ENCODE results near the gene CLUH. TPM values are rescaled to one million over a fixed set of nuclear protein-coding genes. Genes with fewer than 3 reads are reported as not detected.

CLUH gene
- total RNA-seq, 1 donor from 2014 or later: 6.8 TPM

DNA sequence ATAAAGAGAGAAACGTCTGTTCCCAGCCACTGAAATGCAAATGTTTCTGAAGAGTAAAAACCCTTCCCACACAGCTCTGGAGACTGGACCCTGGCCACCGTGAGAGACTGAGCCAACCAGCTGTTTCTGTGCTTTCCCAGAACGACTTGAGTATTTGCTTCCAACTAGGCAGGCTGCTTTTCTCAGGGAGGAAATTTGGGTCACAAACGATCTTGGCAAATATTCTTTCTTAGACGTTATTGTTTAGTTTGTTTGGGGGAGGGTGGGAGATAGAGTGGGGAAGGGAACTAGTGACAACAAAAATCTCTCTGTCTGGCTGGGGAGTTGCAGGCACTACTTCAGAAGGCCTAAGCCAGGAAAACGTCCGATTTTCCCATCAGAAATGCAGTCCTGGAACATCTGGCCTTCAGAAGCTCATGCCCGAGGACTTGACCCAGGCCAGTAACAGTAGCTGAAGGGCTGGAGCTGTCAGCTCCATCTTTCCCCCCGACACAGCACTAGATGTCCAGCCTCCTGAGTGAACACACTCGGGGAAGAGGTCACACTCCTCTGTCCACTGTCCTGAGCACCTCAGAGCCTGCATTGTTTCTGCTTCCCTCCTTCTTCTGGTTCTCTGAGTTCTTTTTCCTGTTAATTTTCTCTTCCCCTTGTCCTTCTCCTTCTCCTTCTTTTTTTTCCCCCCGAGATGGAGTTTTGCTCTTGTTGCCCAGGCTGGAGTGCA is 33.9 kb upstream of the CLUH start:
- no peaks in the 10 kb centered on the region for H3K36me3 ChIP-seq
- no peaks in the 10 kb centered on the region for H3K79me2 ChIP-seq (ENCODE audit: low read depth)
- no peak for DNase-seq (ENCODE audit: low spot score)
- no peak overlapping the region for H3K4me3 Mint-ChIP-seq
- H3K4me2 ChIP-seq: no peak overlapping the region
- no peak overlapping the region for H3K9ac ChIP-seq
- H3K9me3 ChIP-seq (ENCODE audit: low read depth): no peaks in the 10 kb centered on the region
- peaks cover 7% of the 10 kb centered on the region for H3F3A ChIP-seq (ENCODE audit: low read depth)
- H3K36me3 Mint-ChIP-seq: no peaks in the 10 kb centered on the region
- no peaks in the 10 kb centered on the region for H3K4me1 ChIP-seq
- H3K9me3 Mint-ChIP-seq: no peaks in the 10 kb centered on the region
- H3K27me3 Mint-ChIP-seq (ENCODE audit: insufficient read depth, low read depth): peaks cover 44% of the 10 kb centered on the region
- H3K4me3 ChIP-seq: no peak overlapping the region
- peaks cover 16% of the 10 kb centered on the region for H4K20me1 ChIP-seq (ENCODE audit: low read depth)
- peaks cover 2% of the 10 kb centered on the region for H3K4me1 Mint-ChIP-seq
- no peak overlapping the region for H3K27ac Mint-ChIP-seq
- peaks cover 26% of the 10 kb centered on the region for H3K27me3 ChIP-seq
- no peak overlapping the region for H2AFZ ChIP-seq (replicated peaks)
- TF ChIP-seq EZH2phosphoT487 (IDR thresholded peaks at IDR 0.05) (no peak), EZH2 (IDR thresholded peaks at IDR 0.05) (no peak)
- TF ChIP-seq, protein P1, sequence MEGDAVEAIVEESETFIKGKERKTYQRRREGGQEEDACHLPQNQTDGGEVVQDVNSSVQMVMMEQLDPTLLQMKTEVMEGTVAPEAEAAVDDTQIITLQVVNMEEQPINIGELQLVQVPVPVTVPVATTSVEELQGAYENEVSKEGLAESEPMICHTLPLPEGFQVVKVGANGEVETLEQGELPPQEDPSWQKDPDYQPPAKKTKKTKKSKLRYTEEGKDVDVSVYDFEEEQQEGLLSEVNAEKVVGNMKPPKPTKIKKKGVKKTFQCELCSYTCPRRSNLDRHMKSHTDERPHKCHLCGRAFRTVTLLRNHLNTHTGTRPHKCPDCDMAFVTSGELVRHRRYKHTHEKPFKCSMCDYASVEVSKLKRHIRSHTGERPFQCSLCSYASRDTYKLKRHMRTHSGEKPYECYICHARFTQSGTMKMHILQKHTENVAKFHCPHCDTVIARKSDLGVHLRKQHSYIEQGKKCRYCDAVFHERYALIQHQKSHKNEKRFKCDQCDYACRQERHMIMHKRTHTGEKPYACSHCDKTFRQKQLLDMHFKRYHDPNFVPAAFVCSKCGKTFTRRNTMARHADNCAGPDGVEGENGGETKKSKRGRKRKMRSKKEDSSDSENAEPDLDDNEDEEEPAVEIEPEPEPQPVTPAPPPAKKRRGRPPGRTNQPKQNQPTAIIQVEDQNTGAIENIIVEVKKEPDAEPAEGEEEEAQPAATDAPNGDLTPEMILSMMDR (IDR thresholded peaks at IDR 0.05): no peak
- no peak overlapping the region for H3K27ac ChIP-seq

DNA sequence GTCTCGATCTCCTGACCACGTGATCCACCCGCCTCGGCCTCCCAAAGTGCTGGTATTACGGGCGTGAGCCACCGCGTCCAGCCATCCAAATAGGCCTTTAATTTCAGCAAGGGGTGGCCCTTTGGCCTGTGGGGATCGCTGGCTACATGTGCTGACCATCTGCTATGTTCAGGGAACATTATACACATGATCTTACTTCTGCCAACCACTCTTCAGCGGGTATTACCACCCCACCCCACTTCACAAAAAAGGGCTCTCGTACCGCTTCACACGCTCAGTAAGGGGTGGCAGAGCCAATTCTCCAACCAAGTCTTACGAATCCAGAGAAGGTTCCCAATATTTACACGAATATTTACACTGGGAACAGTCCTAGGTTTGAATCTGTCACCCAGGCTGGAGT is 26.1 kb upstream of the CLUH start:
- H3K4me2 ChIP-seq: no peak overlapping the region
- H3K79me2 ChIP-seq (ENCODE audit: low read depth): no peaks in the 10 kb centered on the region
- TF ChIP-seq, protein P1 (IDR thresholded peaks at IDR 0.05): no peak
- TF ChIP-seq EZH2 (IDR thresholded peaks at IDR 0.05) (no peak), EZH2phosphoT487 (IDR thresholded peaks at IDR 0.05) (no peak)
- Mint-ChIP-seq H3K4me3 (no peak overlapping the region), H3K27ac (no peak overlapping the region), H3K9me3 (no peaks in the 10 kb centered on the region), H3K27me3 (ENCODE audit: insufficient read depth, low read depth) (peaks cover 8% of the 10 kb centered on the region), H3K4me1 (peaks cover 2% of the 10 kb centered on the region), H3K36me3 (no peaks in the 10 kb centered on the region)
- no peaks in the 10 kb centered on the region for H3K27me3 ChIP-seq
- no peaks in the 10 kb centered on the region for H3K4me1 ChIP-seq
- no peak overlapping the region for H2AFZ ChIP-seq (replicated peaks)
- H3K4me3 ChIP-seq: no peak overlapping the region
- H3K27ac ChIP-seq: no peak overlapping the region
- no peaks in the 10 kb centered on the region for H4K20me1 ChIP-seq (ENCODE audit: low read depth)
- DNase-seq (ENCODE audit: low spot score): no peak
- H3K36me3 ChIP-seq: no peaks in the 10 kb centered on the region
- H3K9ac ChIP-seq: no peak overlapping the region
- H3F3A ChIP-seq (ENCODE audit: low read depth): no peaks in the 10 kb centered on the region
- no peaks in the 10 kb centered on the region for H3K9me3 ChIP-seq (ENCODE audit: low read depth)

DNA sequence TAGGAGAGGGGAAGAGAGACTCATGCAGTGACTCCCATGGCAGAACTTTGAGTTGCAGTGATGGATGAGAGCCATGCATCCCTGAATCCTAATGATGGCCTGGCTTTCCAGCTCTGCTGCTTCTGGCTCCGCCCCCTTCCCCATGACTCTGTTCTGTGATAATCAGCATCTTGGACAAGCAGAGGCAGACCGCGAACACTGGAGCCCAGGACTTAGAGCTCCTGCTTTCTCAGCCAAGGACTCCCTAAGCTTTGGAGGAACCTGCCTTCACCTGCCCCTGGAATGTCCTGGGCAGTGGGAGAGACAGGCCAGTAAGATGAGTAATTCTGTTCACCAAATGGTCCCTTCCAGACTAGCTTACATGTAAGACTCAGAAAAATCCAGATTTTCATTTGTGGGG is 25.4 kb upstream of the CLUH start:
- no peaks in the 10 kb centered on the region for H3K9me3 Mint-ChIP-seq
- no peak overlapping the region for H3K9ac ChIP-seq
- H3K4me3 ChIP-seq: no peak overlapping the region
- H3K4me3 Mint-ChIP-seq: no peak overlapping the region
- no peaks in the 10 kb centered on the region for H4K20me1 ChIP-seq (ENCODE audit: low read depth)
- TF ChIP-seq EZH2 (IDR thresholded peaks at IDR 0.05) (no peak), EZH2phosphoT487 (IDR thresholded peaks at IDR 0.05) (no peak)
- TF ChIP-seq, protein P1 (IDR thresholded peaks at IDR 0.05): no peak
- no peak for DNase-seq (ENCODE audit: low spot score)
- no peaks in the 10 kb centered on the region for H3K9me3 ChIP-seq (ENCODE audit: low read depth)
- H3K27me3 ChIP-seq: no peaks in the 10 kb centered on the region
- no peaks in the 10 kb centered on the region for H3K36me3 ChIP-seq
- H2AFZ ChIP-seq (replicated peaks): no peak overlapping the region
- no peaks in the 10 kb centered on the region for H3K79me2 ChIP-seq (ENCODE audit: low read depth)
- no peaks in the 10 kb centered on the region for H3K4me1 ChIP-seq
- peaks cover 7% of the 10 kb centered on the region for H3K27me3 Mint-ChIP-seq (ENCODE audit: insufficient read depth, low read depth)
- no peak overlapping the region for H3K27ac Mint-ChIP-seq
- no peaks in the 10 kb centered on the region for H3K36me3 Mint-ChIP-seq
- no peak overlapping the region for H3K27ac ChIP-seq
- no peaks in the 10 kb centered on the region for H3F3A ChIP-seq (ENCODE audit: low read depth)
- no peak overlapping the region for H3K4me2 ChIP-seq
- peaks cover 2% of the 10 kb centered on the region for H3K4me1 Mint-ChIP-seq

All from neural progenitor cell (in vitro differentiated cells).